ENCODE data around the gene TAF11.

- TF ChIP-seq FOXP2 (optimal IDR thresholded peaks at IDR 0.05; ENCODE audit: borderline replicate concordance, extremely low read depth, extremely low read length, insufficient read depth) (no peak), SIN3A (IDR thresholded peaks at IDR 0.05; ENCODE audit: borderline replicate concordance, insufficient read depth, low read length) (no peak), REST (IDR thresholded peaks at IDR 0.05; ENCODE audit: insufficient read depth in 1 of 2, low read depth in 2 of 2, low read length in 2 of 2) (no peak), POLR2AphosphoS5 (IDR thresholded peaks at IDR 0.05; ENCODE audit: low read depth, low read length) (no peak), TAF1 (IDR thresholded peaks at IDR 0.05; ENCODE audit: borderline replicate concordance, insufficient read depth, low read length) (no peak)
These were observed 41.6 kb upstream of the TAF11 start for GRCh38 chr6:34929241-34929978.
